GM12864 (cell line): ENCODE data around the gene PDZRN3.

ENCODE experiments used
- DNase-seq: peaks from one replicate; pipeline ENCODE4 v3.0.0-alpha.2; 2011; ENCODE audit warnings: low read depth
- H3K4me3 ChIP-seq: 2 replicates; pipeline ENCODE4 v1.5.1; 2011; ENCODE audit warnings: mild to moderate bottlenecking, low read depth, low read length, control low read depth
- TF ChIP-seq, protein P1 (sequence below): IDR thresholded peaks from 2 replicates; pipeline ENCODE4 v1.5.1; 2011; ENCODE audit warnings: low read depth, mild to moderate bottlenecking, moderate library complexity, low read length, control low read depth, inconsistent platforms; ENCODE audit errors: missing control alignments

PDZRN3 gene

DNA sequence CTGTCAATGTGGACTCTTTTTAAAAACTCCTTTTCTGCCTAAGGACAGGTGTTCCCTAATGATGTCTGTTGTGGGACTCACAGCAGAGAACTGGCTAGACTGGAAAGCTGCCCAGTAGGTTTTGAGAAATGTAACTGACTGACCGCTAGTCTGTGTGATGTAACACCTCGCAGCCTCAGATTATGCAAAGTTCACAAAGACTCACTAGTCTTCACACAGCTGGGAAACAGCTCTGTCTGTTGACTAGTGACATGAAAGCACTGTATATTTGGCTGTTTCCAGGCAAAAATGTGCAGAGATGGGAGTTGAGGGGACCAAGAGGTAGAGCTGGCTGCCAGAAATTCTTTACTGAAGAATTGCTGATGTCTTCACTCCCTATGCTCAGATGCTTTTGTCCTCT, 10.3 kb downstream of the PDZRN3 start:
- TF ChIP-seq, protein P1, sequence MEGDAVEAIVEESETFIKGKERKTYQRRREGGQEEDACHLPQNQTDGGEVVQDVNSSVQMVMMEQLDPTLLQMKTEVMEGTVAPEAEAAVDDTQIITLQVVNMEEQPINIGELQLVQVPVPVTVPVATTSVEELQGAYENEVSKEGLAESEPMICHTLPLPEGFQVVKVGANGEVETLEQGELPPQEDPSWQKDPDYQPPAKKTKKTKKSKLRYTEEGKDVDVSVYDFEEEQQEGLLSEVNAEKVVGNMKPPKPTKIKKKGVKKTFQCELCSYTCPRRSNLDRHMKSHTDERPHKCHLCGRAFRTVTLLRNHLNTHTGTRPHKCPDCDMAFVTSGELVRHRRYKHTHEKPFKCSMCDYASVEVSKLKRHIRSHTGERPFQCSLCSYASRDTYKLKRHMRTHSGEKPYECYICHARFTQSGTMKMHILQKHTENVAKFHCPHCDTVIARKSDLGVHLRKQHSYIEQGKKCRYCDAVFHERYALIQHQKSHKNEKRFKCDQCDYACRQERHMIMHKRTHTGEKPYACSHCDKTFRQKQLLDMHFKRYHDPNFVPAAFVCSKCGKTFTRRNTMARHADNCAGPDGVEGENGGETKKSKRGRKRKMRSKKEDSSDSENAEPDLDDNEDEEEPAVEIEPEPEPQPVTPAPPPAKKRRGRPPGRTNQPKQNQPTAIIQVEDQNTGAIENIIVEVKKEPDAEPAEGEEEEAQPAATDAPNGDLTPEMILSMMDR: no peak
- DNase-seq: no peak
- no peak overlapping the region for H3K4me3 ChIP-seq

DNA sequence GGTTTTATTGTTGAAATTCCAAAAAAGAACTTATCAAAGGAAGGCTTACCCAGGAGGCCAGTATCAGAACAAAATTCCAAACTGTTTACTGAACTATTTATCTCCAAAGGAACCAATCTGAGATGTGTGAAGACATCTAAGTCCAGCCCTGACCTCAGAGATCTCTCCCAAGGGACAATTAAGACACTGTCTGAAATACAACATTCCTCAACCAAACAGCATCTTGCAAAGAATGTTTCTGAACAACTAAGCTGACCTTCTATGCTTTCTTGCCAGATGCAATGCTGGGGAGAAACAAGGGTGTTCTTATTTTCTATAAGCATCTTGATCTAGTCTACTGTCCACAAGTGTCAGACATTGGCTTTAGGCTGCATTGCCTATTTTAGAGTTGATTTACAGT, 13.6 kb downstream of the PDZRN3 start:
- TF ChIP-seq, protein P1: no peak
- DNase-seq: no peak
- no peak overlapping the region for H3K4me3 ChIP-seq

DNA sequence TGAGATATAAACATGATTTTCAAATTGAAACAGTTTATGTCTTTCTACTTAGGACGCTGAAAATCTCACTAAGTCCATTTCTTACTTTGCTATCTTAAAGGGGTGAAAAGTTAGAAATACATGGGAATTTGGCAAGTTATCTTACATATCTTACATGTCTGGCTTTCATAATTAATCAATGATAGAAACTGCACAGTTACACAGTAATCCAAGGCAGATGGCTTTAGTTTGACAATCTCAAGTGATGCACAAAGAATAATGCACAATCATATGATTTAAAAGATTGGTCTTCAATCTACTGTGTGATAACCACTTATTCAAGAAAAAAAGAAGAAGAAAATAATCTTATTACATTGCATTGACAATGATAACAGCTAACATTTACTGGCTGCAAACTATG, 14.2 kb downstream of the PDZRN3 start:
- TF ChIP-seq, protein P1: no peak
- H3K4me3 ChIP-seq: no peak overlapping the region
- no peak for DNase-seq

DNA sequence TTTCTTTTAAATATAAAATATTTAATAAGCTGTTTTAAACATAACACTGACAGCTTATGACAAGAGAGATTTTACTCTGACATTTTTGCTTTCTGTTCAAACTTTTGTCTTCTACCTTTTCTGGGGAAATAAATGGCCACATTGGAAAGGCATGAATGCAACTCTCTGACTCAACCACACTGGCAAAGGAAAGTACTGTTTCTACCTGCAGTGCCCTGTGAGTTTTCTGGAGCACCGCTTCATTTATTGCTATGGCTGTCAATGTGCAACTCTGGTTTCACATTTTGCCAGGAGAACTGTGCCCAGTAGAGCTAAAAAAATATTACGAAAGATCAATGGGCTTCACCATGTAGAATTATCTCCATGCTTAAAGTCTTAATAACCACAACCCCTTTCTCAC, 15.1 kb downstream of the PDZRN3 start:
- H3K4me3 ChIP-seq: no peak overlapping the region
- DNase-seq: no peak
- TF ChIP-seq, protein P1: no peak

DNA sequence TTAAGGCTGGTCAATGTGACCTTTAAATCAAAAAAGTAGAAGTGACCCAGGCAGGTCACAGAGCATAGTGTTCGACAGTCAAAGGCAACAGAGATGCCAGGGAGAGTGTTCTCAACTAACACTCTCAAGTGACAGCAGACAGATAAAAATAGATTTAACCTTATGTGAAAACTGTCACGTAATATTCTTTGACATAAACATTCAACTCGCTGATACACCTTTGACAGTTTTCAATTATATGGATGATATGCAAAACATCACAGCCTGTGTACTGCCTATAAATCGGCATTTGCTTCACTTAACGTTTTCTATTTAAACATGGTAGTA, 15.5 kb downstream of the PDZRN3 start:
- TF ChIP-seq, protein P1: no peak
- H3K4me3 ChIP-seq: no peak overlapping the region

DNA sequence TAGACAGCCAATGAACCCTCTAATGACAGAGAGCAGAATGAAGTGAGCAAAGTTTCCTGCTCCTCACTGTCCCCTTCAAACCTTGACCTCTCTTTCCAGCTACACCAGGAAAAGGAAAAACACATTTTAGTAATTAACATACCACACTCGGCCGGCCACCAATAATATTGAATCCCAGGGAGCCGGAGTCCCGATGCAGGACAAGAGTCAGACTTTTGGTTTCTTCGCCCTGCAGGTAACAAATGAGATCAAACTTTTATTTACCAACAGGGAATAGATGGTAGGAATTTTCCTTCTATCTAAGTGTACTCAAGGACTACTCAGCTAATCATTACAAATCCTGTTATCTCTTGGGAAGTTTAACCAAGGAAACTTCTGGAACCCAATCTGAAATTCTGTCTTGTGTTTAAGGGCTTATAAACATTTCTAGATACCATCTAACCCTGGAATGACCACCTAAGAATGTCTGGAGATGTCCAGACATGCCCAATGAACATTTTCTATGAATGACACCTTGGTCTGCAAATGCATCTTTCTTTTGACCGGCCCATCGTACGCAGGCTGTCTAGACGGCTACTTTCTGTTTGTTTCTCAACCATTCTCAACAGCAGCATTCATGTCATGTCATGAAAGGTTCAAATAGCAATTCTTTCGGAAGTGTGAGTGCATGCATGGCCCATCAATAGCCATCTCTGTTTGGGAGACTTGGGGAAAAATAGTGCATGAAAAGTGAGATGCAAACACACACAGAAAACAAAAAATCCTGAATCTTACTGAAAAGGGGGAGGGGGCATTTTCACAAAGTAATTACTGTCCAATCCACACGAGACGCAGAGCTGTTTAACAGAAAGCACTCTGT, 16.1 kb downstream of the PDZRN3 start:
- TF ChIP-seq, protein P1: no peak
- no peak overlapping the region for H3K4me3 ChIP-seq
- DNase-seq: no peak

More for the DNA sequence above, 15.5 kb downstream of the PDZRN3 start:
- no peak for DNase-seq

DNA sequence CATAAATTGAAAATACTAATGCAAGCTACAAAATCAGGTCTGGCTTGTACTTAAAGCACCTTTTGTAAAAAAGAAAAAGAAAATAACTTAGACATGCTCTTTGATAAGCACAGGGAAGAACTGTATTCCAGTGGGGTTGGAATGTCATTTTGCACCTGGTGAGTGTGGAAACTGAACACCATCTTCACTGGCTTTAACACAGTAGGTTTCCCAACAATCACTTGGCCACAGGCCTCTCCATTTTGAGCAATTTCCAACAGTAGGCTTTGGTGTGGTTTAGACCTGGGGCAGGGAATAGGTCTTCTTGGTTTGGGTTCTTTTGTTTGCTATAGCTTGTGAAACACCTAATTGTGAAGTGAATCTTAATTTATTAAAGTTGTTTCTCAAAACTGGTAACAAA, 18.9 kb downstream of the PDZRN3 start:
- DNase-seq: no peak
- TF ChIP-seq, protein P1: no peak
- no peak overlapping the region for H3K4me3 ChIP-seq
